Epithelial cell of proximal tubule (primary cell): ENCODE data around the gene TUBGCP3. TPM values are rescaled to one million over a fixed set of nuclear protein-coding genes. Genes with fewer than 3 reads are reported as not detected.

ENCODE experiments used
- DNase-seq: peaks from one replicate; pipeline ENCODE4 v3.0.0-alpha.2; 2011; ENCODE audit warnings: low read depth
- H3K4me3 ChIP-seq: 2 replicates; pipeline ENCODE4 v1.5.1; 2011; ENCODE audit warnings: low read depth, mild to moderate bottlenecking, low read length
- CTCF ChIP-seq: conservative IDR thresholded peaks from 2 replicates; pipeline ENCODE4 v1.5.1; 2012; ENCODE audit warnings: low read depth, mild to moderate bottlenecking, low read length
- total RNA-seq: library from RNA; depleted of rRNA; stranded (reverse); fragments of >200 nt; gene quantifications from 2 replicates; pipeline ENCODE4 v1.2.3, GENCODE V29; 2015

The TUBGCP3 gene
- total RNA-seq, 1 donor from 2014 or later: 16.4 TPM

- no peak for DNase-seq
- no peak overlapping the region for H3K4me3 ChIP-seq
- TF ChIP-seq CTCF: no peak
Observed at GRCh38 chr13:112623051-112623711, 35.2 kb upstream of the TUBGCP3 start.

- peak; percentile 4 for TF ChIP-seq CTCF
- no peak overlapping the region for H3K4me3 ChIP-seq
Observed at GRCh38 chr13:112622375-112622774, 34.4 kb upstream of the TUBGCP3 start.

GRCh38 chr13:112619730-112620631, 32.0 kb upstream of the TUBGCP3 start:
- no peak for TF ChIP-seq CTCF
- H3K4me3 ChIP-seq: no peak overlapping the region
- DNase-seq: no peak

More at GRCh38 chr13:112622375-112622774, 34.4 kb upstream of the TUBGCP3 start:
- DNase-seq: no peak

DNA sequence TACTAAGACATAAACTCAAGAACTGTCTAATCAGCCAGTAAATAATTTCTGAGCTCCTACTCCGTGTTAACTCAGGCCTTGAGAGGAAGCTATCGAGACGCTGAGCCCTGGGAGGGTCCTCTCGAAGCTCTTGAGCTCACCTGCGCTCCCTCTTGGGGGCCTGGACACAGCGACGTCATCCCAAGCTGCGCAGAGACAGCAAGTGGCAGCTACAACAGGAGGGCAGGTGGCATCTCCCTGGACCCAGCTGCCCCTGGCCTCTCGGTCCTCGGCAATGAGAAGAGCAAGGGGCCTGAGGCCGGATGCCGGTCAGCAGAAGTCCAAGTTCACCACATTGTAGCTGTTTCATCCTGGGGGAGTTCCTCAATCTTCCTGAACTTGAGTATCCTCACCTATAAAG, 30.5 kb upstream of the TUBGCP3 start:
- no peak overlapping the region for H3K4me3 ChIP-seq
- no peak for TF ChIP-seq CTCF
- no peak for DNase-seq

GRCh38 chr13:112617754-112618375, 29.9 kb upstream of the TUBGCP3 start:
- H3K4me3 ChIP-seq: no peak overlapping the region
- no peak for TF ChIP-seq CTCF
- DNase-seq: no peak

- DNase-seq: no peak
- TF ChIP-seq CTCF: peak; percentile 84
- H3K4me3 ChIP-seq: no peak overlapping the region
Observed at GRCh38 chr13:112616586-112617362, 28.8 kb upstream of the TUBGCP3 start.
